ENCODE data around the gene SPINK13. TPM values are rescaled to one million over a fixed set of nuclear protein-coding genes. Genes with fewer than 3 reads are reported as not detected.

The SPINK13 gene
- total RNA-seq, 2 experiments from 2014 or later: not detected

GRCh38 chr5:148335259-148335658, 66.7 kb downstream of the SPINK13 start, which contains the start of gene SPINK9:
TSS of gene SPINK9 (plus strand) at chr5:148335559. CDS start at chr5:148335614, 55 bp downstream.
- no peak within 1 kb of the TSS for H3K27ac Mint-ChIP-seq
- POLR2A ChIA-PET: no interaction called here
- H3K4me3 Mint-ChIP-seq: no peak within 1 kb of the TSS
- ATAC-seq (ENCODE audit: low read depth): no peak
- no peaks in the 10 kb centered on the region for H3K9me3 Mint-ChIP-seq
- DNase-seq: no peak
- H3K4me1 Mint-ChIP-seq: no peaks in the 10 kb centered on the region
- peaks cover 2% of the 10 kb centered on the region for H3K27me3 Mint-ChIP-seq
- no peaks in the 10 kb centered on the region for H3K36me3 Mint-ChIP-seq

Other genes starting within 250 kb of the SPINK13 start
- gene SPINK5, start 204.8 kb upstream of the SPINK13 start, total RNA-seq: not detected
- gene SPINK14, start 100.2 kb upstream of the SPINK13 start, total RNA-seq: not detected
- gene SPINK6, start 65.8 kb upstream of the SPINK13 start, total RNA-seq: not detected
- not detected for gene MARCOL, start 30.3 kb upstream of the SPINK13 start, total RNA-seq
- gene SPINK7, start 43.6 kb downstream of the SPINK13 start, total RNA-seq: not detected
- not detected for gene SPINK9, start 66.8 kb downstream of the SPINK13 start, total RNA-seq
- 10 to 100 TPM; 60.5 to 65.8 TPM for gene FBXO38, start 115.2 kb downstream of the SPINK13 start, total RNA-seq